Mesenchymal stem cell (in vitro differentiated cells and primary cell): ENCODE results near the gene SH3GL3. TPM values are rescaled to one million over a fixed set of nuclear protein-coding genes. Genes with fewer than 3 reads are reported as not detected.

Experiments used
- DNase-seq: peaks from one replicate; pipeline ENCODE4 v3.0.0-alpha.2; 2013
- H2AFZ ChIP-seq: one replicate; pipeline ENCODE4 v1.6.1; 2013; ENCODE audit warnings: low read depth, mild to moderate bottlenecking, control low read depth, inconsistent platforms, low read length, moderate library complexity
- H2AK5ac ChIP-seq: 2 replicates; pipeline ENCODE4 v1.6.1; 2013; ENCODE audit warnings: low read length, moderate library complexity, mild to moderate bottlenecking, inconsistent platforms; ENCODE audit not compliant: severe bottlenecking
- H2BK120ac ChIP-seq: one replicate; pipeline ENCODE4 v1.6.1; 2013; ENCODE audit warnings: low read depth, mild to moderate bottlenecking, inconsistent platforms, low read length, moderate library complexity
- H2BK12ac ChIP-seq, 2 experiments: one replicate each; pipeline ENCODE4 v1.6.1; 2013; ENCODE audit warnings: inconsistent platforms in 2 of 2, low read length in 2 of 2, mild to moderate bottlenecking in 2 of 2, moderate library complexity in 2 of 2, control low read depth in 1 of 2
- H2BK15ac ChIP-seq: one replicate; pipeline ENCODE4 v1.6.1; 2013; ENCODE audit warnings: mild to moderate bottlenecking, low read depth, inconsistent platforms; ENCODE audit not compliant: poor library complexity, severe bottlenecking
- H2BK5ac ChIP-seq: 2 replicates; pipeline ENCODE4 v1.6.1; 2013; ENCODE audit warnings: low read depth, mild to moderate bottlenecking, low read length, control low read depth, inconsistent platforms; ENCODE audit not compliant: poor library complexity, severe bottlenecking
- H3K14ac ChIP-seq, 2 experiments: one replicate each; pipeline ENCODE4 v1.6.1; 2013; ENCODE audit warnings: inconsistent platforms in 2 of 2, low read length in 2 of 2, control low read depth in 1 of 2, mild to moderate bottlenecking in 1 of 2, moderate library complexity in 1 of 2
- H3K18ac ChIP-seq, 2 experiments: one replicate each; pipeline ENCODE4 v1.6.1; 2013; ENCODE audit warnings: inconsistent platforms in 2 of 2, low read length in 2 of 2, control low read depth in 1 of 2, low read depth in 1 of 2, mild to moderate bottlenecking in 1 of 2
- H3K23ac ChIP-seq, 2 experiments: one replicate each; pipeline ENCODE4 v1.6.1; 2013; ENCODE audit warnings: inconsistent platforms in 2 of 2, low read length in 2 of 2, mild to moderate bottlenecking in 2 of 2, moderate library complexity in 2 of 2, control low read depth in 1 of 2
- H3K27ac ChIP-seq: 2 replicates; pipeline ENCODE4 v1.5.1; 2013; ENCODE audit warnings: mild to moderate bottlenecking, moderate library complexity, low read length, control low read depth, inconsistent platforms; ENCODE audit not compliant: poor library complexity, severe bottlenecking
- H3K27me3 ChIP-seq, 2 experiments: 2 replicates each; pipeline versions ENCODE4 v1.6.1 to v1.7.0; 2013; ENCODE audit warnings: low read length in 2 of 2, mild to moderate bottlenecking in 2 of 2, moderate library complexity in 2 of 2, control low read depth in 1 of 2, inconsistent platforms in 1 of 2; ENCODE audit not compliant: control insufficient read depth in 1 of 2, insufficient read depth in 1 of 2
- H3K36me3 ChIP-seq, 2 experiments: 2 replicates each; pipeline versions ENCODE4 v1.6.1 to v1.7.0; 2013; ENCODE audit warnings: low read length in 2 of 2, control low read depth in 1 of 2, inconsistent platforms in 1 of 2, low read depth in 1 of 2, mild to moderate bottlenecking in 1 of 2; ENCODE audit not compliant: insufficient read depth in 2 of 2, control insufficient read depth in 1 of 2
- H3K4ac ChIP-seq, 2 experiments: one replicate each; pipeline ENCODE4 v1.6.1; 2013; ENCODE audit warnings: inconsistent platforms in 2 of 2, low read length in 2 of 2, mild to moderate bottlenecking in 2 of 2, moderate library complexity in 2 of 2, control low read depth in 1 of 2, low read depth in 1 of 2
- H3K4me1 ChIP-seq: 2 replicates; pipeline ENCODE4 v1.6.1; 2013; ENCODE audit warnings: low read depth, low read length, control low read depth; ENCODE audit not compliant: control insufficient read depth, insufficient read depth
- H3K4me2 ChIP-seq: 2 replicates; pipeline ENCODE4 v1.6.1; 2013; ENCODE audit warnings: low read length, mild to moderate bottlenecking, inconsistent platforms; ENCODE audit not compliant: poor library complexity, severe bottlenecking
- H3K4me3 ChIP-seq, 2 experiments: 2 replicates each; pipeline versions ENCODE4 v1.5.1 to v1.7.0; 2013; ENCODE audit warnings: low read length in 2 of 2, mild to moderate bottlenecking in 2 of 2, control low read depth in 1 of 2, low read depth in 1 of 2; ENCODE audit not compliant: insufficient read depth in 1 of 2
- H3K79me1 ChIP-seq: replicated peaks from 2 replicates; pipeline ENCODE4 v1.6.1; 2013; ENCODE audit warnings: mild to moderate bottlenecking, control low read depth, low read length, inconsistent platforms; ENCODE audit not compliant: poor library complexity, severe bottlenecking
- H3K9ac ChIP-seq: 2 replicates; pipeline ENCODE4 v1.7.0; 2013; ENCODE audit warnings: mild to moderate bottlenecking, low read length, moderate library complexity
- H3K9me3 ChIP-seq: 2 replicates; pipeline ENCODE4 v1.7.0; 2013; ENCODE audit warnings: mild to moderate bottlenecking, low read length; ENCODE audit not compliant: control insufficient read depth
- H4K8ac ChIP-seq: one replicate; pipeline ENCODE4 v1.6.1; 2013; ENCODE audit warnings: inconsistent platforms, mild to moderate bottlenecking, low read length, moderate library complexity
- H4K91ac ChIP-seq: one replicate; pipeline ENCODE4 v1.6.1; 2013; ENCODE audit warnings: mild to moderate bottlenecking, low read length, inconsistent platforms
- WGBS: methylation state at CpG from one replicate; pipeline ENCODE4 v1.1.7; 2013; ENCODE audit warnings: mixed read lengths; 5-methylcytosine and 5-hydroxymethylcytosine counted together
- polyA plus RNA-seq, 2 experiments: library from polyadenylated mRNA; stranded (reverse); fragments of 200-250 nt; gene quantifications; one replicate each; pipeline ENCODE4 v1.2.3, GENCODE V29; 2013

SH3GL3 gene, protein sequence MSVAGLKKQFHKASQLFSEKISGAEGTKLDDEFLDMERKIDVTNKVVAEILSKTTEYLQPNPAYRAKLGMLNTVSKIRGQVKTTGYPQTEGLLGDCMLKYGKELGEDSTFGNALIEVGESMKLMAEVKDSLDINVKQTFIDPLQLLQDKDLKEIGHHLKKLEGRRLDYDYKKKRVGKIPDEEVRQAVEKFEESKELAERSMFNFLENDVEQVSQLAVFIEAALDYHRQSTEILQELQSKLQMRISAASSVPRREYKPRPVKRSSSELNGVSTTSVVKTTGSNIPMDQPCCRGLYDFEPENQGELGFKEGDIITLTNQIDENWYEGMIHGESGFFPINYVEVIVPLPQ
- 0.04 TPM for polyA plus RNA-seq (2013, experiment 1 of 2)
- polyA plus RNA-seq (2013, experiment 2 of 2) = 0.03 TPM

DNA sequence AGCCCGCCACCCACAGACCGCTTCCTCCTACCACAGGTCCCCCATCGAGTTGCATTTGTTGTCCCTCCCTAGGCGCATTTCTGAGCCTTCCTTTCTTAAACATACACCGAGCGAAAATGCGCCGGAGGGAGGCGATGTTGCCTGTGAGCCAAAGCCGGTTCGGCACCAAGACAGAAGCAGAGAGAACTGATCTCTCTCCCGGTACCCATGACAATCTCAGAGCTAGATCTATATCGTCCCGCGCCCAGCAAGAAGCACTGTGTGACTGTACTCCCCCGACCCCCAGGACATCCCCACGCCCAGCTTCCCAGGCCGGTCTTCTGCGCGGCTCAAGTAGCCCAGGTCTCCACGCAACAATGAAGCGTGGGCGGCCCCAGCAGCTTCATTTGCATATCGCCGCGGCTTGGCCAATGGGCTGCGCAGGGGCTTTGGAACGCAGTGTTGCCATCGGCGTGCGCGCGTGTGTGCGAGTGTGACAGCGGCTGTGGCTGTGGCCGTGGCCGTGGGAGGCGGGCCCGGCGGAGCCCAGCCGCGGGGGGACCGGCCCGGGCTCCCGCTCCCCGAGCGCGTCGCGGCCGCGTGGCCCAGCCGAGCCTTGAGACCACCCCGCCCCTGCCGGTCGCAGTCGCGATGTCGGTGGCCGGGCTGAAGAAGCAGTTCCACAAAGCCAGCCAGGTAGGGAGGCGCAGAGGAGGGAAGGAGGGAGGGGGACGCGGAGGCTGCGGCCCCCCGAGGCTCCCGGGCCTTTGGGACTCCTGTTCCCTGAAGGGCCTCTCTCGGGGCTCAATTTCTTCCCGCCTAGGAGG lies at the start of gene SH3GL3:
Gene SH3GL3 (plus strand): TSS at position 438 of the 806 bp plus-strand sequence. CDS start 193 bp downstream, at position 631.
- no peak within 1 kb of the TSS for H2BK12ac ChIP-seq
- no peaks in the 10 kb centered on the region for H3K36me3 ChIP-seq
- H3K27ac ChIP-seq = no peak within 1 kb of the TSS
- H3K18ac ChIP-seq = no peak within 1 kb of the TSS
- no peaks in the 10 kb centered on the region for H3K79me1 ChIP-seq
- peak within 1 kb of the TSS; percentile 70 for H3K9ac ChIP-seq
- peaks cover 14% of the 10 kb centered on the region for H3K4me1 ChIP-seq
- H2AFZ ChIP-seq = peak within 1 kb of the TSS; percentile 88
- H4K91ac ChIP-seq = no peak within 1 kb of the TSS
- peak within 1 kb of the TSS; percentile 67 to 83 for H3K4me3 ChIP-seq
- H3K4ac ChIP-seq = peak within 1 kb of the TSS in 1 of 2 experiments; percentile 46
- no peak within 1 kb of the TSS for H4K8ac ChIP-seq
- H2BK120ac ChIP-seq = no peak within 1 kb of the TSS
- no peak within 1 kb of the TSS for H3K14ac ChIP-seq
- no peak within 1 kb of the TSS for H2BK15ac ChIP-seq
- no peak within 1 kb of the TSS for H2BK5ac ChIP-seq
- WGBS = under 1% methylated on average over 66 of the region's 68 CpGs
- H3K9me3 ChIP-seq = no peaks in the 10 kb centered on the region
- H3K4me2 ChIP-seq = peak within 1 kb of the TSS; percentile 99
- H3K23ac ChIP-seq = no peak within 1 kb of the TSS
- H3K27me3 ChIP-seq = peaks cover 27 to 35% of the 10 kb centered on the region in 2 experiments
- H2AK5ac ChIP-seq = no peak within 1 kb of the TSS
- peak; percentile 86 for DNase-seq

DNA sequence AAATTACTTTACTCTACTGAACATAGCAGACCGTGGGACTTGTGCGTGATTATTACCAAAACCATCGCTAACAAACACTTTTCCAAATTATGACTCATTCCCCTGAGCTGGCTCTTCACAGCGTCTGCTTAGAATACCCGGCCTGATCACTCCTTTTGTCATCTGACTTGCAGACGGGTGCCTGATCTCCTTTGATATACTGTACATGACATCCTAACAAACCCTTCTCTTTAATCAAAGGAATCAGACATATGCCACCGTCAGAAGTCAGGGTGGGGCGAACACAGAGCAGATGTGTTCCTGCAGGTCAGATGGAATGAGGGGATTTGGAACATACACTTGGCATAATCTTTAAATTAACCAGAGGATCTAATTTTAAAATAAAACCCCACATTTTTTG lies 48.5 kb upstream of the SH3GL3 start:
- H2BK12ac ChIP-seq = no peak overlapping the region
- WGBS = 57% methylated on average over 8 of the region's 8 CpGs

GRCh38 chr15:83404121-83404520 lies 43.0 kb upstream of the SH3GL3 start:
- H3K23ac ChIP-seq = no peak overlapping the region
- no peak overlapping the region for H2AFZ ChIP-seq
- no peak overlapping the region for H2BK12ac ChIP-seq
- no peak overlapping the region for H3K4me2 ChIP-seq
- 77% methylated on average over 3 of the region's 3 CpGs for WGBS
- DNase-seq = no peak
- H2BK120ac ChIP-seq = no peak overlapping the region
- no peak overlapping the region for H2BK15ac ChIP-seq
- no peaks in the 10 kb centered on the region for H3K79me1 ChIP-seq
- no peak overlapping the region for H3K27ac ChIP-seq
- H3K4ac ChIP-seq = no peak overlapping the region
- no peak overlapping the region for H4K91ac ChIP-seq
- no peaks in the 10 kb centered on the region for H3K4me1 ChIP-seq
- no peak overlapping the region for H3K18ac ChIP-seq
- H3K9ac ChIP-seq = no peak overlapping the region
- H2AK5ac ChIP-seq = no peak overlapping the region
- peaks cover 12 to 47% of the 10 kb centered on the region in 2 experiments for H3K27me3 ChIP-seq
- no peaks in the 10 kb centered on the region for H3K9me3 ChIP-seq
- H3K36me3 ChIP-seq = no peaks in the 10 kb centered on the region
- no peak overlapping the region for H2BK5ac ChIP-seq
- no peak overlapping the region for H3K4me3 ChIP-seq
- no peak overlapping the region for H3K14ac ChIP-seq
- H4K8ac ChIP-seq = no peak overlapping the region

More for the DNA sequence above, 48.5 kb upstream of the SH3GL3 start:
- Histone ChIP-seq H3K14ac (no peak overlapping the region), H3K36me3 (no peaks in the 10 kb centered on the region), H3K4ac (no peak overlapping the region), H3K27me3 (peaks cover 12 to 53% of the 10 kb centered on the region in 2 experiments), H3K4me2 (no peak overlapping the region), H3K4me3 (no peak overlapping the region), H3K9ac (peak overlapping the region; percentile 31), H4K8ac (no peak overlapping the region), H3K79me1 (no peaks in the 10 kb centered on the region), H2AK5ac (no peak overlapping the region), H3K18ac (no peak overlapping the region), H2BK120ac (no peak overlapping the region), H4K91ac (no peak overlapping the region), H3K9me3 (no peaks in the 10 kb centered on the region), H2BK5ac (no peak overlapping the region), H3K4me1 (no peaks in the 10 kb centered on the region), H2BK15ac (no peak overlapping the region), H3K23ac (no peak overlapping the region), H2AFZ (no peak overlapping the region), H3K27ac (no peak overlapping the region)
- DNase-seq = peak; percentile 12

DNA sequence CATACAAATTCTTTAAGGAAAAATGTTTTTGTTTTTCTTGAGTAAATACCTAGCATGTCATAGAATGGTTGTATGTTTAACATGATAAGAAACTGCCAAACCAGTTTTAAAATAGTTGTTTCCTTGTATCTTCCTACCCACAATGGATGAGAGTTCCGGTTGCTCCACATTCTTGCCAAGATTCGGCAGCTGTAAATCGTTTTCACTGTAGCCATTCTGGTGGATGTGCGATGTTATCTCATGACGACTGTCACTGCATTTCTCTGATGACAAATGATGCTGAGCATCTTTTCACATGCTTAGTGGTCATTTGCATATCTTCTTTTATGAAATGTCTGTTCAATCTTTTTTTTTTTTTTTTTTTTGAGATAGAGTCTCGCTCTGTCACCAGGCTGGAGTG lies 36.6 kb upstream of the SH3GL3 start:
- no peak overlapping the region for H4K91ac ChIP-seq
- H2BK120ac ChIP-seq = no peak overlapping the region
- H3K23ac ChIP-seq = no peak overlapping the region
- no peak overlapping the region for H2AFZ ChIP-seq
- no peaks in the 10 kb centered on the region for H3K36me3 ChIP-seq
- no peak overlapping the region for H2BK15ac ChIP-seq
- WGBS = 99% methylated on average over 4 of the region's 6 CpGs
- H3K27ac ChIP-seq = no peak overlapping the region
- no peak overlapping the region for H3K18ac ChIP-seq
- peaks cover 0 to 7% of the 10 kb centered on the region in 2 experiments for H3K27me3 ChIP-seq
- no peak overlapping the region for H4K8ac ChIP-seq
- no peak overlapping the region for H2AK5ac ChIP-seq
- no peak overlapping the region for H3K14ac ChIP-seq
- H3K9me3 ChIP-seq = no peaks in the 10 kb centered on the region
- no peak overlapping the region for H2BK5ac ChIP-seq
- DNase-seq = no peak
- H2BK12ac ChIP-seq = no peak overlapping the region
- H3K4me1 ChIP-seq = no peaks in the 10 kb centered on the region
- no peak overlapping the region for H3K4me2 ChIP-seq
- H3K9ac ChIP-seq = no peak overlapping the region
- no peak overlapping the region for H3K4ac ChIP-seq
- H3K4me3 ChIP-seq = no peak overlapping the region
- H3K79me1 ChIP-seq = no peaks in the 10 kb centered on the region
